ENCODE measurements around the gene NFKB2. TPM values are rescaled to one million over a fixed set of nuclear protein-coding genes. Genes with fewer than 3 reads are reported as not detected.
A peak's percentile ranks its signal among the peaks of the same experiment; 100 is the strongest.

NFKB2 gene
- total RNA-seq, 1 donor from 2014 or later, result 20.5 TPM

DNA sequence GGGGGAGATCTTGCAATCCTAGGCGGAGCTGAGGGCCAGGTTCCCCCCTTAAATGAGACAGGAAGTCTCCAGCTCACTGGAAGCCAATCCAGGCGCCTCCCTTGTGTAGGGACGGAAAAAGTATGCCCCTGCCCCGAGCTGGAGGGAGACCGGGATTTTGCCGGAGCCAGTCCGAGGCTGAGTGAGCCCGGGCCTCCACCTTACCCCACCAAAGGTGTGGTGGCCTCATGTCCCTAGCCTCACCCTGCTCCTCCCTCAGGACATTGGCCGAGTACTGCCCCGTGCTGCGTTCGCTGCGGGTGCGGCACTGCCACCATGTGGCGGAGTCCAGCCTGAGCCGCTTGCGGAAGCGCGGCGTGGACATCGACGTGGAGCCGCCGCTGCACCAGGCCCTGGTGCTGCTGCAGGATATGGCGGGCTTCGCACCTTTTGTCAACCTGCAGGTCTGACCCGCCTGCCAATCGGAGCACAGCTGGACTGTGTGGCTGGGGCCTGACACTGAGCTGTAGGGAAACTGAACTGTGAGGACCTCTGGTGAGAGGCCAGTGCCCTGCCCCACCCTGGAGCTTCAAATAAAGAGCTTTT lies 27.1 kb downstream of the NFKB2 start:
- peak; percentile 31 for DNase-seq

GRCh38 chr10:102423372-102423968 lies 28.0 kb downstream of the NFKB2 start:
- no peak for DNase-seq

- DNase-seq, result no peak
Measured at GRCh38 chr10:102424145-102424544, 28.6 kb downstream of the NFKB2 start.

- DNase-seq, result no peak
Measured at GRCh38 chr10:102424916-102425315, 29.4 kb downstream of the NFKB2 start.

DNA sequence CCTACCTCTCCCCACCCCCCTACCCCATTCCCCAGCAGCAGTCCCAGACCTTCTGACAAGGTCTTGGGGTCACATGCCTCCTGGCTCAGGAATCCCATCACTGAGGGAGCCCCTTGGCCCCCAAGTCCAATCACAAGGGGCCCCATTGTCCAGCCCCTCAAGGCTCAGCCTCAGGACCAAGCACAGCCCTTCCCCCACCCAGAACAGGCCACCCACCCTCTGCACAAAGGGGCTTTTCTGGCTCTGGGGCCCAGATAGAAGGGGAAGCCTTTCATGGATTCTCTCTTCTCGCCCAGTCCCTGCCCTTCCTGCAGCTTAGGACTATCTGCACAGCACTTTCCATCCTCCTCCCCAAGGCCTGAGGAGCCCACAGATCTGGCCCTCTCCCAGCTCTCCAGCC lies 29.9 kb downstream of the NFKB2 start:
- no peak for DNase-seq

GRCh38 chr10:102426803-102427287 lies 31.3 kb downstream of the NFKB2 start:
- no peak for DNase-seq

- no peak for DNase-seq
Measured at GRCh38 chr10:102429468-102429867, 34.0 kb downstream of the NFKB2 start.

GRCh38 chr10:102431452-102432124 lies 36.1 kb downstream of the NFKB2 start:
- no peak for DNase-seq

DNA sequence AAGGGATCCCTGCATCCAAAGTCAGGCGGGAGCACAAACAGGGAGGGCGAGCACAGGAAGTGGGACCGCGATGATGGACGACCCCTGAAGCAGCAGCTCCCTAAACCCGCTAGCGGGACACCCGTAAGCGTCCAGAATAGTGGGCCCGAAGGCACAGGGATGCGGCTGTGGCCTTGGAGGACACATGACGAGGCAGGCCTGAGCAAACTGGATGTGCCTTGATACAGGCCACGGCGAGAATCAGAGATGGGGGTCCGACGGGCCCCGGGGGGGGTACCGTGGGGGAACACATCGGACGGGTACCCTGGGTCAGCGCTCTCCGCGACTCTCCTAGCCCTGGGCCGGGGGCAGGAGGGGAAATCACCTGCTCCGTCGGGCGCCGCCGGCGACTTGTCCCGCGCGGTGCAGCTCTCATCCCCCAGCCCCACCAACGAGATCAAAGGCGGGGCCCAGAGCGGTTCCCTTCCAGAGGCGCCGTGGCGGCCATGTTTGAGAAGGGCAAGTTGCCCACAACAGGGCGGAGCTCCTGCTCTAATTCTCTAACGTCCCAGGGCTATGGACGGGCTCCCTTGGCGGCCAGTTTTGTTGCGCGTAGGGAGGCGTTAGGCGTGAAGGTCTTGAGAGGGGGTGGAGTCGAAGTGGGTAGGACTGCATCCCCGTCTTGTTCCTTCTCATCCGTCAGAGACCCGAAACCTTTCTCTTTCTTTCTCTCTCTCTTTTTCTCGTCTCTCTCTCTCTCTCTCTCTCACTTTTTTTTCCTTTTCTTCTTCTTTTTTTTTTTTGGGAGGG lies 36.9 kb downstream of the NFKB2 start, which contains the start of gene CUEDC2:
Gene CUEDC2 (minus strand): TSS at position 413 of the 789 bp plus-strand sequence. CDS start 7,386 bp downstream, outside the sequence.
- peak; percentile 96 for DNase-seq

- no peak for DNase-seq
Measured at GRCh38 chr10:102433619-102434046, 38.1 kb downstream of the NFKB2 start.

GRCh38 chr10:102434394-102435132 lies 39.1 kb downstream of the NFKB2 start:
- DNase-seq, result no peak

GRCh38 chr10:102435133-102435497 lies 39.6 kb downstream of the NFKB2 start:
- no peak for DNase-seq

DNA sequence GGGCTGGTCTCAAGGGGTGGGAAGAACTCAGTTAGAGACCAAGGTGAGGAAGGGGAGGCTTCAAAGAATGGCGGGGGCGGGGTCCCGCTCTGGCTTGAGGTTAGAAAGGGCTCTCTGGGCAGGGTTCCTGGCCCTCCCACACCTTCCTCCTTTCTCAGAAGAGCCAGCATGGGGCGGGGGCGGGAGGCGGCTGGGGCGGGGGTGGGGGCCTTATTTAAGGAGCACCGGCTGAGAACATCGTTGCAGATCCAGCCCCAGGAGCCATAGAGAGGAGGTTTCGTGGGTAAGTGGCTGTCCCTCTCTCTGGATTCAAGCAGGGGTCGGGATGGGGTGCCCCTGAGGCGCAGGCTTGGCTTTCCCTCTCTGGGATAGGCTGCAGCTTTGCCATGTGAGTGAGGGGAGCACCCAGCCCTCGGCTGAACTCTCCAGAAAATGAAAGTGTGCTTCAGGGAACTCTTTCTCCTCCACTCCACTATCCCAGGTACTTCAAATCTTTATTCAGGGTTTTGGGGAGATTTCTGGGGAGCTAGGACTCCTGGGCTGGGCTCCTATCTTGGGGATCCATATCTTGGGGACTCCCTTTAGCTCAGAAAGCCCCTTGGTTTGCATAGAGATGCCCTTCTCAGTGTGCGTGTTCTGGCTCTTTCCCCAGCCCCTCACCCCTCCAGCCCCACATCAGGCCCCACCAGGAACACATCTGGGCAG lies 40.2 kb downstream of the NFKB2 start:
- no peak for DNase-seq

GRCh38 chr10:102436312-102436711 lies 40.8 kb downstream of the NFKB2 start:
- DNase-seq, result no peak

DNA sequence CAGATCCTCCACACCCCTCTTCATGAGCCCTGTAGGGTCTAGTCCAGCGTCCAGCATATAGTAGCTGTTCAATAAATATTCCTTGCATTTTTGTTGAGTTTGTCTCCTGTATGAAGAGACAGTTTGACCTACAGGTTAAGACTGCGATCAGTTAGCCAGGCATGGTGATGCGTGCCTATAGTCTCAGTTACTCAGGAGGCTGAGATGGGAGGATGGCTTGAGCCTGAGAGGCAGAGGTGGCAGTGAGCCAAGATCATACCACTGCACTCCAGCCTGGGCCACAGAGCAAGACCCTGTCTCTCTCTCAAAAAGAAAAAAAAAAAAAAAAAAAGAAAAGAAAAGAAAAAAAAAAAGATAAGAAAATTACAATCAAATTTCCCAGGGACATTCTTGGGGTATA lies 42.0 kb downstream of the NFKB2 start:
- no peak for DNase-seq

DNA sequence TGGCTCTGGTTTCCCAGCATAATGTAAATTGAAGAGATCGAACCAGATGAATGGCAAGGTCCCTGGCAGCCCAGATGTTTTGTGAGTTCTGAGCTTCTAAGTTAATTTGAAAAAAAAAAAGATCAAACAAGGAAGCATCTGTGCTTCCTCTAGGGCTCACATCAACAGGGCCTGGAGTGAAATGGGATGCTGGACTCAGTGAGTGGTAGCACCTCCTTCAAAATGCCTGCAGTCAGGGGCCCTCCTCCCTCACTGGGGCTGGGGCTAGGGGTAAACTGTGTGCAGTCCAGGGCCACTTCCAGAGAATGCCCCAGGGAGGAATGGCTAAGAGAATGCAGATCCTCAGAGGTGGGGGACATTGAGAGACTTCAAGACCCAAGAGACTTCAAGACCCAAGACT lies 42.9 kb downstream of the NFKB2 start:
- DNase-seq, result no peak

GRCh38 chr10:102444851-102445250 lies 49.3 kb downstream of the NFKB2 start:
- DNase-seq, result no peak

DNA sequence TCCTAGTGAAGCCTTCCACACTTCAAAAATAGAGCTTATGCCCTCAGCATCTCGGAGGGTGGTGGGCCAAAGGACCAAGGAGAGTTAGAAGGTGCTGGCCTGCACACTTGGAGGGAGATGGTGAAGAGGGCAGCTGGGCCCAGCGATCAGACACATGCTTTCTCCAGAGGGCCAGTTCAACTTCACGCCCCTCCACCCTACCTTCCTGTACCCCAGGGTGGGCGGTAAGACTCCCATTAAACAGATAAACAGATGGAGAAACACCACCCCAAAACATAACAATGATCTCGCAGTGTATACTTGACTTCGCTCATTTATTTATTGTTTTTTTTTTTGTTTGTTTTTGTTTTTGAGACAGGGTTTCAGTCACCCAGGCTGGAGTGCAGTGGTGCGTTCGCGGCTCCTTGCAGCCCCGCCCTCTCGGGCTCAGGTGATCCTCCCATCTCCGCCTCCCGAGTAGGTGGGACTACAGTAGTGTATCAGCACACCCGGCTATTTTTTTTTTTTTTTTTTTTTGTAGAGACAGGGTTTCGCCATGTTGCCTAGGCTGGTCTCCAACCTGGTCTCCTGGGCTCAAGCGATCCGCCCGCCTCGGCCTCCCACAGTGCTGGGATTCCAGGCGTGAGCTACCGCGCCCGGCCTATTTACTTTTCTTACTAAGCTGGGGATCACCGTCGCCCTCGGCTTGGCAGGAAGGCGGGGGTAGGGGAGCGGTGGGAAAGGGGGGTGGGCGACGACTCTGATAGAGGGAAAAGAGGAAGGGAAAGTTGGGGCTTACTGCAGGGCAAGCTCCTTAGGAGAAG lies 54.0 kb downstream of the NFKB2 start:
- DNase-seq, result no peak

GRCh38 chr10:102450124-102450373 lies 54.5 kb downstream of the NFKB2 start:
- DNase-seq, result no peak

- DNase-seq, result peak; percentile 45
Measured at GRCh38 chr10:102450374-102451104, 55.0 kb downstream of the NFKB2 start.
